Measurements from ENCODE around the gene ARMC3. TPM values are rescaled to one million over a fixed set of nuclear protein-coding genes. Genes with fewer than 3 reads are reported as not detected.
A peak's percentile ranks its signal among the peaks of the same experiment; 100 is the strongest.
"Not testable (repeated sequence)": the region's sequence is repeated elsewhere in the genome, so short reads cannot be mapped to it uniquely, and the experiment has no call there.

ARMC3 gene
- total RNA-seq, 1 donor from 2014 or later: not detected

DNA sequence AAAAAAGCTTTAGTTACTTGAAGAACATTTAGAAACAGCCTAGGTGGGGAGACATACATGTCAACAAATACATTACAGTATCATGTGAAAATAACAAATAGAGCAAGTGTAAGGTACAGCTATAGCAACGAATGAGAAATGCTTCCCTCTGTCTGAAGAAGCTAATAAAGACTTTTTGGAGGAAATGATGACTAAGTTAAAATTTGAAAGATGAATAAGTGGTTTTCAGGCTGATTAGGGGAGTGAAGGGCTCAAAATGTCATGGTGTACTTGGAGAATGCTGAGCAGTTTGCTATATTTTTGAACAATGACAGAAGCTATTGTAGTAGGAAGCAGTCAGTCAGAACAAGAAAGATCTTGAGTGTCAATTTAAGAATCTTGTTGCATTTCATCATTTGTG is 2.8 kb upstream of the ARMC3 start:
- no peak for ATAC-seq
- DNase-seq (ENCODE audit: low spot score): no peak

GRCh38 chr10:22927166-22927565 is 687 bp upstream of the ARMC3 start:
- DNase-seq (ENCODE audit: low spot score): no peak
- no peak for ATAC-seq

GRCh38 chr10:22929053-22929452 is 1.2 kb downstream of the ARMC3 start:
- not testable (repeated sequence) for DNase-seq (ENCODE audit: low spot score); ATAC-seq

DNA sequence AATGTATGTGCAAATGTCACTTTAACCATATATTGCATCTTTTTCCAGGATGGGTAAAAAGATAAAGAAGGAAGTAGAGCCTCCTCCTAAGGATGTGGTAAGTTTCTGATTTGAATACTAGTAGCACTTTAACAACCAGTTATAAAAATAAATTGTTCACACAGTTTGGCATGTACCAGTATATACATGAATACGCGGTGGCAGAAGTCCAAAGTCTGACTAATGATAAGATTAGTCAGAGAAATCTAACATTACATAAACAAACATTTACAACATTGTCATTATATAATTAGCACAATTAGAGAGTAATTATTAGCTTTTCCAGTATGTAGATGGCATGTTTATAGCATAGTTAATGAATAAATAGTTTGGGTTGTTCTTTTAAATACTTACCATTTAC is 4.1 kb downstream of the ARMC3 start:
- DNase-seq (ENCODE audit: low spot score) (no peak), ATAC-seq (no peak)

GRCh38 chr10:22932626-22933370 is 4.9 kb downstream of the ARMC3 start:
- ATAC-seq: no peak
- no peak for DNase-seq (ENCODE audit: low spot score)

DNA sequence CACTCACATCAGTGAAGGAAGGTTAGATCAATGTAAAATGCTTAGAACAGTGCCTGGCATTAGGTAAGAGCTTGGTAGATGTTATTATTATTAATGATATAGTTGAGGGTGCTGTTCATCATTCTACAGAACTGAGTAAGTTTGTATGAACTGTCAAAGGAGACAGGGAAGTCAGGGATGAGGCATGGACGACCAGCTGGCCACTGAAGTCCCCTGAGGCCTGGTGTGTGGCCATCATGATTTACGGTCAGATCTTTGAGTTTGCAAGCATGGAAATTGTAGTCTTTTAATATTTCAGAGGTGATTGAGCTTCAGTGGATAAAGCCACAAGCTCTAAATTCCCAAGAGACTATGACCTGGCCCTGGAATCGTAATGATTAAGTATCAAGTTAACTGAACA is 6.9 kb downstream of the ARMC3 start:
- ATAC-seq (no peak), DNase-seq (ENCODE audit: low spot score) (no peak)

- DNase-seq (ENCODE audit: low spot score): no peak
- ATAC-seq: no peak
These were observed 14.6 kb downstream of the ARMC3 start for GRCh38 chr10:22942437-22942836.

GRCh38 chr10:22945934-22946673 is 18.3 kb downstream of the ARMC3 start:
- no peak for ATAC-seq
- DNase-seq (ENCODE audit: low spot score): no peak

DNA sequence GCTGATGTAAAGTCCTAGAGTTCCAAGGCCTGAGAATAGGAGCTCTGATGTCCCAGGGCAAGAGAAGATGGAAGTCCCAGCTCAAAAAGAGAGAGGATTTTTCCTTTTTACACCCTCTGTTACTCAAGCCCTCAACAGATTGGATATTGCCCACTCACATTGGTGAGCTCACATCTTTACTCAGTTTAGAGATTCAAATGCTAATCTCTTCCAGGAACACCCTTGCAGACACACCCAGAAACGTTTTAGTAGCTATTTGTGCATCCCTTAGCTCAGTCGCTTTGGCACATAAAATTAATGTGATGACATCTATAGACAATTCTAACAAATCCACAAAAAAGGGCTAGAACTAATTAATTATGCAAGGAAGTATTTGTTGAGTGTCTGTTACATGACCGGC is 27.1 kb downstream of the ARMC3 start:
- DNase-seq (ENCODE audit: low spot score): no peak
- ATAC-seq: no peak

DNA sequence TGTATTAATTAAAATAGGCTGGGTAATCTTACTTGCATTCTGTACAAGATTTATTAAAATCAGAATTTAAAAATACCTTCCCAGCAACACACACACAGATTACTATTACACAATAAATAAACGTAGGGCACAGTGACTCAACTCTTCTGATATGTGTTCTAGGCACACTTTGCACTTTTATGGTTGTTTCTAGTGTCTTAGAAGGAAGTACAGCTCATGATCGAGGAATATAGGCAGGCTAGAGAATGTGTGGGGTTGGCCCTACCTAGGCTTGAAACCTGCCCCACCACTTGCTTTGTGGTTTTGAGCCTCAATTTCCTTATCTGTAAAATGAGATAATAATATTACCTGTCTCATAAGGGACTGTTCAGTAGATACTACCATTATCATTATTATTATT is 30.5 kb downstream of the ARMC3 start:
- ATAC-seq (no peak), DNase-seq (ENCODE audit: low spot score) (no peak)

- DNase-seq (ENCODE audit: low spot score) (no peak), ATAC-seq (no peak)
These were observed 31.4 kb downstream of the ARMC3 start for GRCh38 chr10:22959292-22959691.

- DNase-seq (ENCODE audit: low spot score): no peak
- ATAC-seq: no peak
These were observed 32.1 kb downstream of the ARMC3 start for GRCh38 chr10:22959950-22960349.

DNA sequence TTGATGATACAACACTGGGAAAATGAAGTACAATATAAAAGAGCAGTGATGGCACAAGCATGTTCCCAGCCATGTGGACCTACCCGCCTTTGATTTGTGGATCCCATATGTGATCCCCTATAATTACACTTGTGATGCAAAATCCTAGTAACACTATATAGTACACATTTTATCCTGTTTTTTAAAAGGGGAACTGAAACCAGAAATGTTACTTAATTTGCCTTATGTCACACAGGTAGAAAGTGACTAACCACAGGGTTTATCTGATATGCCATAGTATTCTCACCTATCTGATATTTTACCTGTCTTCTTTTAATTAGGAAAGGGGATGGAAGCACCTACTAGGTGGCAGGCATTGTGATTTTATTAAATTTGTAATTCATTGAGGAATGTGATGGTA is 35.0 kb downstream of the ARMC3 start:
- ATAC-seq: no peak
- DNase-seq (ENCODE audit: low spot score): no peak

DNA sequence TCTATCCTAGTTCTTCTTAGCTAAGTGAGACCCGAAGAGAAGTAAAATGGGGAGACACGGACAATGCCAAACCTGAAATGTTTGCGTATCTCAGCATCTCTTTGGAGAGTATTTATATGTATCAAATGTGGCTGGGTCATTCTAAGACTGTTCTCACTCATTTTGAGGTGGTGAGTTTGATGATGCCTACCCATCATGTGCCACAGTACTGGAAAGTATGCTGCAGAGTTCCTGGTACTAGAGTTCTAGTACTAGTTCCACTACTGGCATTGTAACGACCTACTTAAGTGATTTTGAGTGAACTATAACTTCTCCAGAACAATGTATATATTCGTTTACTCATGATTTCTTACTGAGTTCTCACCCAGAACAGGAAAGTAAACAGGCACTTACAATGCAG is 41.9 kb downstream of the ARMC3 start:
- DNase-seq (ENCODE audit: low spot score): no peak
- ATAC-seq: no peak

DNA sequence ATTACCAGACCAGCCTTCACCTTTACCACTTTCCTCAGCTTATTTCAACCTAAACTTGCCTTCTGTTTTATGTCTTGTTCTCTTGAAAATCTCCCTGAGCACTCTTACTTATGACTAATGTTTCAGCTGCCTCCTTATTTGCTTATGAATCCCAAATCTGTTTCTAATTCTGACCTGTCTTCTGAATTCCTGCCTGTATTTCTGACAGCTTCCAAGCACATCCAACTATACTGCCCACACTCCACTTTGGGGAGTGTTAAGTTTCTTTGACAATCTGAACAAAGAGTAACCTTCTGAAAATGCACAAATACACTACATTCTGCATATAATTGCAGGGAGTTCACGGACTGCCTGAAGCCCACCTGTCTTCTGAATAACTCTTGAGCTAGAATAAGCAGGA is 48.7 kb downstream of the ARMC3 start:
- ATAC-seq (no peak), DNase-seq (ENCODE audit: low spot score) (no peak)

DNA sequence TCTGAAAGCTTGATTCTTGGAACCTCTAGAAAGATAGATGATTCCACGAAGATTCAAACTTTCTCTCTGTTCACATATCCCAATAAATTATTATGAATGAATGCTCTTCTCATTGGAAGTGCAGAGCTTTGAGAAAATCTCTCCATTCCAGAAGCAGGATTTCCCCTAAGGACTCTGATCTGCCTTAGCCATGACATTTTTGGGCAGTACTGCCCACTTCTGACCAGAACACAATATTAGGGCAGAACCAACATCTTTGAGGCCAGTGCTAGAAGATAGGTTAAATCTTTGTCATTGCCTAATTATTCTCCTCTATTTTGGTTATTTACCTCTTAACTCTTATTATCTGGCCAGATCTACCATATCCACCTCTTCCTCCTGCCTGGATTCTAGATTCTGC is 49.9 kb downstream of the ARMC3 start:
- DNase-seq (ENCODE audit: low spot score): no peak
- no peak for ATAC-seq

GRCh38 chr10:22978287-22978686 is 50.4 kb downstream of the ARMC3 start:
- DNase-seq (ENCODE audit: low spot score) (no peak), ATAC-seq (no peak)

DNA sequence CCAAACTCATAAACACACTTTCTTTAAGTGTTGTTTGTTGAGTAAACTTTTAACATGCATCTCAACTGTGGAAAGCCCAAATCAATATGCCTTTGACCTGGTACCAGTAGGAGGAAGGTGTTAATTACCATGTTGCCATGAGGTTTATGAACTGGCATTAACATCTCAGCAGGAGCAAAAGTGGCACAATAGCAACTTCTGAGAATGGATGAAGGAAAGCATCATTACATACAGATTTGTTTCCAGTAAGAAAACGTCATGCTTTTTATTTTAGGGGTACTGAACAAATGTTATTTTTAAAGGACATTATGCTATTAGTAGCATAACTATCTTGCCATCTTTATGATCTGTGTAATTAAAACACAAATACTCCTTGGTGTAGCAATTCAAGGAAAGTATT is 51.1 kb downstream of the ARMC3 start:
- DNase-seq (ENCODE audit: low spot score): no peak
- no peak for ATAC-seq

DNA sequence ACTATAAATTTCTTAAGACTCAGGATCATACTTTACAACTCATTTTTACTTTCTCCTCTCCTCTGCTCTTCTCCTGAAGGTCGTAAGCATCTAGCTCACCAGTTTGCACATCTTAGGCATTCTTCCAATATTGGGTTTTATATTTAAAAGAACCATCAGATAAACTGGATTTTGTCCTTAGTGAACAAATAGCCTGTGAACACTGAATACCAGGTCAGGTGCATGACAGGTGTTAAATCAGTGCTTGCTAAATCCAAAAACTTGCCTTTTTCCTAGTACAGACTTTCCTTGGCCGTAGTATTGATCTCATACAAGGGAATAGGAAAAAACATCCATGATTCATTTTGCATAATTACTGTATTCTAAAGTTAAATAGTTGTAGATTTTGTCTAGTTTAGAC is 53.0 kb downstream of the ARMC3 start:
- DNase-seq (ENCODE audit: low spot score): no peak
- ATAC-seq: peak; percentile 19

GRCh38 chr10:22984066-22984465 is 56.2 kb downstream of the ARMC3 start:
- DNase-seq (ENCODE audit: low spot score) (no peak), ATAC-seq (no peak)

GRCh38 chr10:22986771-22987542 is 59.1 kb downstream of the ARMC3 start:
- peak; percentile 54 for ATAC-seq

More at GRCh38 chr10:22986771-22987542, 59.1 kb downstream of the ARMC3 start:
- DNase-seq (ENCODE audit: low spot score): no peak

Measured in left lobe of liver (tissue), 2 donors.